Tibial artery (tissue), 4 donors: ENCODE data around the gene SERGEF.
"Not testable (repeated sequence)": the region's sequence is repeated elsewhere in the genome, so short reads cannot be mapped to it uniquely, and the experiment has no call there.

ENCODE experiments used
- DNase-seq, 2 donors: peaks; one replicate each; pipeline ENCODE4 v3.0.0-alpha.2; 2019
- H3K27ac ChIP-seq, 2 donors: fragments of 200-600 bp; sonication (generic) in 1 of 2; 1 replicate in 1 of 2; 2 replicates in 1 of 2; pipeline ENCODE4 v1.5.1; 2018 to 2019; ENCODE audit warnings: mild to moderate bottlenecking in 1 of 2
- H3K27me3 ChIP-seq, 2 donors: fragments of 200-600 bp; sonication (generic) in 1 of 2; one replicate each; pipeline versions ENCODE4 v1.5.1 to v1.6.0; 2016 to 2019
- H3K36me3 ChIP-seq, 3 donors: fragments of 200-600 bp; sonication (generic) in 2 of 3; one replicate each; pipeline ENCODE4 v1.5.1; 2016 to 2019; ENCODE audit warnings: mild to moderate bottlenecking in 2 of 3
- H3K4me1 ChIP-seq, 4 donors: fragments of 200-600 bp; sonication (generic) in 2 of 4; 1 replicate in 3 of 4; 2 replicates in 1 of 4; pipeline ENCODE4 v1.5.1; 2016 to 2019
- H3K4me3 ChIP-seq, 2 donors: fragments of 200-600 bp; sonication (generic) in 1 of 2; 1 replicate in 1 of 2; 2 replicates in 1 of 2; pipeline ENCODE4 v1.5.1; 2018 to 2019; ENCODE audit warnings: mild to moderate bottlenecking in 2 of 2
- H3K9me3 ChIP-seq, 3 donors: fragments of 200-600 bp; sonication (generic) in 1 of 3; one replicate each; pipeline ENCODE4 v1.5.1; 2016 to 2019
- intact Hi-C: fragments of 100-400 bp; cut with DNase I; formaldehyde crosslinking; loops from one replicate; pipeline ENCODE4 v1.15.0; 2023; ENCODE audit warnings: low total_unique reads
- TF ChIP-seq, protein P1 (sequence below), 2 experiments: fragments of 200-600 bp in 1 of 2; fragments of 450-650 bp in 1 of 2; IDR thresholded peaks; one replicate each; pipeline ENCODE4 v1.5.1; 2017 to 2019; ENCODE audit warnings: antibody characterized with exemption in 2 of 2, mild to moderate bottlenecking in 1 of 2, moderate library complexity in 1 of 2

SERGEF gene

DNA sequence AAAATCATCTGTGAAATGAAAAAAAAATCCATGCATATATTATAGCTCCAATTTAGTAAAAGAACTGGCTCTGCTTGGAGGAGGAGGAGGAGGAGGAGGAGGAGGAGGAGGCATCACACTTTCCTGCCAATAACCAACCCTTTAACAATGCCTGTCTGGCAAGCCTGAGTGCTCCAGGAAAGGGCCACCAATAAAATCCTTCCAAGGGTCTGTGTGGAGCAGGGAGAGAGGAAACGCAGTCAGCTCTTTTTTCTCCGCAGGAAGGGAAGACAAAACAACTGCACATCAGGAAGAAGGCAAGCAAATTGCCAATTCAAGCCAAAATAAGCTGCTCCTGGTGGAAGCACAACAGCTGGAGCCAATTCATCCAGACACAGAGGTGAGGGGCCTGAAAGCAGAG, 139.3 kb downstream of the SERGEF start:
- TF ChIP-seq, protein P1, sequence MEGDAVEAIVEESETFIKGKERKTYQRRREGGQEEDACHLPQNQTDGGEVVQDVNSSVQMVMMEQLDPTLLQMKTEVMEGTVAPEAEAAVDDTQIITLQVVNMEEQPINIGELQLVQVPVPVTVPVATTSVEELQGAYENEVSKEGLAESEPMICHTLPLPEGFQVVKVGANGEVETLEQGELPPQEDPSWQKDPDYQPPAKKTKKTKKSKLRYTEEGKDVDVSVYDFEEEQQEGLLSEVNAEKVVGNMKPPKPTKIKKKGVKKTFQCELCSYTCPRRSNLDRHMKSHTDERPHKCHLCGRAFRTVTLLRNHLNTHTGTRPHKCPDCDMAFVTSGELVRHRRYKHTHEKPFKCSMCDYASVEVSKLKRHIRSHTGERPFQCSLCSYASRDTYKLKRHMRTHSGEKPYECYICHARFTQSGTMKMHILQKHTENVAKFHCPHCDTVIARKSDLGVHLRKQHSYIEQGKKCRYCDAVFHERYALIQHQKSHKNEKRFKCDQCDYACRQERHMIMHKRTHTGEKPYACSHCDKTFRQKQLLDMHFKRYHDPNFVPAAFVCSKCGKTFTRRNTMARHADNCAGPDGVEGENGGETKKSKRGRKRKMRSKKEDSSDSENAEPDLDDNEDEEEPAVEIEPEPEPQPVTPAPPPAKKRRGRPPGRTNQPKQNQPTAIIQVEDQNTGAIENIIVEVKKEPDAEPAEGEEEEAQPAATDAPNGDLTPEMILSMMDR (IDR thresholded peaks at IDR 0.05) = no peak
- DNase-seq = no peak
- H3K4me1 ChIP-seq = no peaks in the 10 kb centered on the region

DNA sequence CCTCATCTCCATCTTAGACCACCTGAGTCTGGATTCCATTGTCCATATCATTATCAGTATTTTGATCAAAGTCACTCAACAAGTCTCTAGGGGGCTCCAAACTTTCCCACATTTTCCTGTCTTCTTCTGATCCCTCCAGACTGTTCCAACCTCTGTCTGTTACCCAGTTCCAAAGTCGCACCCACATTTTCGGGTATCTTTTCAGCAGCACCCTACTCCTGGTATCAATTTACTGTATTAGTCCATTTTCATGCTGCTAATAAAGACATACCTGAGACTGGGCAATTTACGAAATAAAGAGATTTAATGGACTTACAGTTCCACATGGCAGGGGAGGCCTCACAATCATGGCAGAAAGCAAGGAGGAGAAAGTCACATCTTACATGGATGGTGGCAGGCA, 144.4 kb downstream of the SERGEF start:
- H3K4me1 ChIP-seq, intact Hi-C loops: not testable (repeated sequence)

More for the DNA sequence above, 139.3 kb downstream of the SERGEF start:
- H3K9me3 ChIP-seq = no peaks in the 10 kb centered on the region
- intact Hi-C loops = no loop called here
- no peak overlapping the region for H3K27ac ChIP-seq
- no peaks in the 10 kb centered on the region for H3K27me3 ChIP-seq
- no peak overlapping the region for H3K4me3 ChIP-seq
- peaks cover 0 to 11% (median 10%) of the 10 kb centered on the region in 3 donors for H3K36me3 ChIP-seq

DNA sequence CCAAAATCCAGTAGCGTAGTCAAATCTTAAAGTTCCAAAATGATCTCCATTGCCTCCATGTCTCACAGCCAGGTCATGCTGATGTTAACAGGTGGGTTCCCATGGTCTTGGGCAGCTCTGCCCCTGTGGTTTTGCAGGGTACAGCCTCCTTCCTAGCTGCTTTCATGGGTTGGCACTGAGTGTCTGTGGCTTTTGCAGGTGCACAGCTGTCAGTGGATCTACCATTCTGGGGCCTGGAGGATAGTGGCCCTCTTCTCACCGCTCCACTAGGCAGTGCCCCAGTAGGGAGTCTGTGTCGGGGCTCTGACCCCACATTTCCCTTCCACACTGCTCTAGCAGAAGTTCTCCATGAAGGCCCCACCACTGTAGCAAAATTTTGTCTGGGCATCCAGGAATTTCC, 145.5 kb downstream of the SERGEF start:
- TF ChIP-seq, protein P1 (IDR thresholded peaks at IDR 0.05) = no peak
- intact Hi-C loops = no loop called here
- Histone ChIP-seq H3K27ac (no peak overlapping the region), H3K36me3 (peaks cover 0 to 10% (median 0%) of the 10 kb centered on the region in 3 donors), H3K4me3 (no peak overlapping the region), H3K27me3 (no peaks in the 10 kb centered on the region), H3K4me1 (no peaks in the 10 kb centered on the region), H3K9me3 (no peaks in the 10 kb centered on the region)
- DNase-seq = no peak

More for the DNA sequence above, 144.4 kb downstream of the SERGEF start:
- not testable (repeated sequence) for DNase-seq, H3K36me3 ChIP-seq, H3K9me3 ChIP-seq, H3K27me3 ChIP-seq, H3K4me3 ChIP-seq, H3K27ac ChIP-seq

DNA sequence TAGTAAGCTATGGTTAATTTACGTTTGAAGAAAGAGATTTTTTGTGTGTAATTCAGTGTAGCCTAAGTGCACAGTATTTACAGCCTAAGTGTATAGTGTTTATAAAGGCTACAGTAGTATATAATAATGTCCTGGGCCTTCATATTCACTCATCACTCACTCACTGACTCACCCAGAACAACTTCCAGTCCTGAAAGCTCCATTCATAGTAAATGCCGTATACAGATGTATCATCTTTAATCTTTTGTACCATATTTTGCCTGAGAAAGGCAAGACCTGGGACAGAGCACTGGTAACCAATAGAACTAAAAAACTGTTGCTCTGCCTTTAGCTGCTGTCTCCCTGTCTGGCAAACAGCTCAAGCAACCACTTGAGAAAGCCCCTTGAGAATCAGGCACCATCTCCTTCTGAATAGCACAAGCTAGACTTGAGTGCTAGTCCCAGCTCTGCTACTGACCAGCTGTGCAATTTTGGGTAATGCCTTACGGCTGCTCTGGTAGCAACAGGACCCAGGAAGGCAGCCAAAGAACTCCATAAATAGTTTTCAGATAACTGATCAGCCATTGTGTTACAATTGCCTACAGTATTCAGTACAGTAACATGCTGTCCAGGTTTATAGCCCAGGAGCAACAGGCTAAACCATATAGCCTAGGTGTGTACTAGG, 146.9 kb downstream of the SERGEF start:
- intact Hi-C loops = no loop called here
- Histone ChIP-seq H3K27ac (no peak overlapping the region), H3K9me3 (no peaks in the 10 kb centered on the region), H3K27me3 (no peaks in the 10 kb centered on the region), H3K4me3 (no peak overlapping the region), H3K36me3 (peaks cover 0 to 10% (median 0%) of the 10 kb centered on the region in 3 donors), H3K4me1 (no peaks in the 10 kb centered on the region)
- TF ChIP-seq, protein P1 (IDR thresholded peaks at IDR 0.05) = no peak
- DNase-seq = no peak

DNA sequence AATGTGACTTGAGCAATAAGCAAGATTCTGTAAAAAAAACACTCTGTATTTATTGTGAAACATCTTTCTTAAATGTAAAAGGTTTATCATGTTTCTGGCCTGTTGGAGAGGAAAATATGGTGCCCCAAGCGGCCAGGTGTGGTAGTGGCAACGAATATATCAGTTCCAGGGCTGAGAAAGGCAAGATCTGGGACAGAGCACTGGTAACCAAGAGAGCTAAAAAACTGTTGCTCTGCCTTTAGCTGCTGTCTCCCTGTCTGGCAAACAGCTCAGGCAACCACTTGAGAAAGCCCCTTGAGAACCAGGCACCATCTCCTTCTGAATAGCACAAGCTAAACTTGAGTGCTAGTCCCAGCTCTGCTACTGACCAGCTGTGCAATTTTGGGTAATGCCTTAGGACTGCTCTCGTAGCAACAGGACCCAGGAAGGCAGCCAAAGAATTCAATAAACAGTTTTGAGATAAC, 148.3 kb downstream of the SERGEF start:
- no peaks in the 10 kb centered on the region for H3K4me1 ChIP-seq
- DNase-seq = no peak
- intact Hi-C loops = no loop called here

More for the DNA sequence above, 148.3 kb downstream of the SERGEF start:
- Histone ChIP-seq H3K27ac (no peak overlapping the region), H3K27me3 (no peaks in the 10 kb centered on the region), H3K9me3 (no peaks in the 10 kb centered on the region), H3K36me3 (no peaks in the 10 kb centered on the region), H3K4me3 (no peak overlapping the region)
- TF ChIP-seq, protein P1 (IDR thresholded peaks at IDR 0.05) = no peak
